Measurements from ENCODE around the gene GIMAP8.

- TF ChIP-seq POLR2AphosphoS5 (IDR thresholded peaks at IDR 0.05; ENCODE audit: low read depth, low read length): no peak
- TF ChIP-seq TAF1 (IDR thresholded peaks at IDR 0.05; ENCODE audit: borderline replicate concordance, low read depth, low read length): no peak
- no peak for TF ChIP-seq POLR2A (IDR thresholded peaks at IDR 0.05; ENCODE audit: low read depth, low read length)
Measured at GRCh38 chr7:150513758-150514157, 63.3 kb downstream of the GIMAP8 start.

Data from GM12892 (cell line).